GM19467 (cell line): Measurements from ENCODE around the gene CFAP99.

ENCODE experiments used
- ATAC-seq: cut with Tn5 transposase; IDR thresholded peaks from one replicate; pipeline ENCODE4 v1.9.1; 2021; ENCODE audit warnings: mild to moderate bottlenecking, moderate library complexity; ENCODE audit not compliant: unreplicated experiment

CFAP99 gene

GRCh38 chr4:2390146-2390545, 28.6 kb upstream of the CFAP99 start:
- no peak for ATAC-seq

- no peak for ATAC-seq
Measured at GRCh38 chr4:2390784-2391421, 27.9 kb upstream of the CFAP99 start.

GRCh38 chr4:2393353-2394270, 25.1 kb upstream of the CFAP99 start:
- ATAC-seq, result no peak

GRCh38 chr4:2394528-2394927, 24.2 kb upstream of the CFAP99 start:
- no peak for ATAC-seq

GRCh38 chr4:2395038-2395437, 23.7 kb upstream of the CFAP99 start:
- no peak for ATAC-seq

GRCh38 chr4:2395584-2395983, 23.2 kb upstream of the CFAP99 start:
- no peak for ATAC-seq

- ATAC-seq, result no peak
Measured at GRCh38 chr4:2396781-2397368, 21.9 kb upstream of the CFAP99 start.

- ATAC-seq, result no peak
Measured at GRCh38 chr4:2397596-2398379, 21.0 kb upstream of the CFAP99 start.

GRCh38 chr4:2399216-2399615, 19.5 kb upstream of the CFAP99 start:
- ATAC-seq, result no peak

GRCh38 chr4:2399631-2400190, 19.0 kb upstream of the CFAP99 start:
- no peak for ATAC-seq

GRCh38 chr4:2400841-2401609, 17.7 kb upstream of the CFAP99 start:
- ATAC-seq, result no peak

GRCh38 chr4:2401610-2401983, 17.2 kb upstream of the CFAP99 start:
- no peak for ATAC-seq

GRCh38 chr4:2402048-2402842, 16.5 kb upstream of the CFAP99 start:
- no peak for ATAC-seq

- ATAC-seq, result no peak
Measured at GRCh38 chr4:2402941-2403340, 15.8 kb upstream of the CFAP99 start.

GRCh38 chr4:2406406-2406805, 12.3 kb upstream of the CFAP99 start:
- ATAC-seq, result no peak

- ATAC-seq, result no peak
Measured at GRCh38 chr4:2406920-2407319, 11.8 kb upstream of the CFAP99 start.

GRCh38 chr4:2407991-2408342, 10.8 kb upstream of the CFAP99 start:
- no peak for ATAC-seq

GRCh38 chr4:2408401-2408958, 10.3 kb upstream of the CFAP99 start:
- ATAC-seq, result no peak

GRCh38 chr4:2408976-2409375, 9.8 kb upstream of the CFAP99 start:
- ATAC-seq, result no peak
